Mesodermal cell (in vitro differentiated cells): ENCODE measurements around the gene APOLD1.

Source experiments
- H3K27ac ChIP-seq: 2 replicates; pipeline ENCODE4 v1.7.0; 2013; ENCODE audit warnings: mild to moderate bottlenecking, low read depth, low read length, moderate library complexity; ENCODE audit not compliant: severe bottlenecking
- H3K36me3 ChIP-seq: 2 replicates; pipeline ENCODE4 v1.7.1; 2013; ENCODE audit warnings: mild to moderate bottlenecking, low read length, moderate library complexity; ENCODE audit not compliant: control insufficient read depth, insufficient read depth
- H3K4me1 ChIP-seq: one replicate; pipeline ENCODE4 v1.7.1; 2013; ENCODE audit warnings: mild to moderate bottlenecking, low read length; ENCODE audit not compliant: insufficient read depth, control insufficient read depth, poor library complexity, severe bottlenecking
- H3K4me3 ChIP-seq: 2 replicates; pipeline ENCODE4 v1.7.0; 2013; ENCODE audit warnings: low read length, control low read depth, mild to moderate bottlenecking; ENCODE audit not compliant: insufficient read depth, poor library complexity, severe bottlenecking; ENCODE audit errors: extremely low read depth
- H3K9me3 ChIP-seq: 2 replicates; pipeline ENCODE4 v1.7.1; 2013; ENCODE audit warnings: mild to moderate bottlenecking, low read length, moderate library complexity; ENCODE audit not compliant: control insufficient read depth
- WGBS, 2 experiments: methylation state at CpG; one replicate each; pipeline ENCODE4 v1.1.5; 2013; ENCODE audit warnings: missing lambda C conversion rate in 2 of 2; ENCODE audit not compliant: insufficient coverage in 2 of 2; 5-methylcytosine and 5-hydroxymethylcytosine counted together

Gene APOLD1

DNA sequence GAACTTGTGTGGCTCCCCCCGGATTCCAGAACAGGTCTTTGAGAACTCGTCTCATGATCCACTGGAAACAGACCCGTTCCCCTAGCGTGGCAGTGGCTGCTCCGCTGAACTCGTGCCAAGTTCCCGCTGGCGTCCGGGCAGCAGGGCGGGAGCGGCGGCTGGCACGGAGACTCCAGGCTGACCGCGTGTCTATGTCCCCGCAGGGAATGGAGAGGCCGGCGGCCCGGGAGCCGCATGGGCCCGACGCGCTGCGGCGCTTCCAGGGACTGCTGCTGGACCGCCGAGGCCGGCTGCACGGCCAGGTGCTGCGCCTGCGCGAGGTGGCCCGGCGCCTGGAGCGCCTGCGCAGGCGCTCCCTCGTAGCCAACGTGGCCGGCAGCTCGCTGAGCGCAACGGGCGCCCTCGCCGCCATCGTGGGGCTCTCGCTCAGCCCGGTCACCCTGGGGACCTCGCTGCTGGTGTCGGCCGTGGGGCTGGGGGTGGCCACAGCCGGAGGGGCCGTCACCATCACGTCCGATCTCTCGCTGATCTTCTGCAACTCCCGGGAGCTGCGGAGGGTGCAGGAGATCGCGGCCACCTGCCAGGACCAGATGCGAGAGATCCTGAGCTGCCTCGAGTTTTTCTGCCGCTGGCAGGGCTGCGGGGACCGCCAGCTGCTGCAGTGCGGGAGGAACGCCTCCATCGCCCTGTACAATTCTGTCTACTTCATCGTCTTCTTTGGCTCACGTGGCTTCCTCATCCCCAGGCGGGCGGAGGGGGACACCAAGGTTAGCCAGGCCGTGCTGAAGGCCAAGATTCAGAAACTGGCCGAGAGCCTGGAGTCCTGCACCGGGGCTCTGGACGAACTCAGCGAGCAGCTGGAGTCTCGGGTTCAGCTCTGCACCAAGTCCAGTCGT, 1.5 kb downstream of the APOLD1 start:
- Histone ChIP-seq H3K27ac (no peak overlapping the region), H3K36me3 (no peaks in the 10 kb centered on the region), H3K9me3 (no peaks in the 10 kb centered on the region), H3K4me3 (peak overlapping the region; percentile 32), H3K4me1 (peaks cover 10% of the 10 kb centered on the region)
- 39 to 46% methylated on average over 70 to 80 of the region's 80 CpGs for WGBS, 2 experiments

DNA sequence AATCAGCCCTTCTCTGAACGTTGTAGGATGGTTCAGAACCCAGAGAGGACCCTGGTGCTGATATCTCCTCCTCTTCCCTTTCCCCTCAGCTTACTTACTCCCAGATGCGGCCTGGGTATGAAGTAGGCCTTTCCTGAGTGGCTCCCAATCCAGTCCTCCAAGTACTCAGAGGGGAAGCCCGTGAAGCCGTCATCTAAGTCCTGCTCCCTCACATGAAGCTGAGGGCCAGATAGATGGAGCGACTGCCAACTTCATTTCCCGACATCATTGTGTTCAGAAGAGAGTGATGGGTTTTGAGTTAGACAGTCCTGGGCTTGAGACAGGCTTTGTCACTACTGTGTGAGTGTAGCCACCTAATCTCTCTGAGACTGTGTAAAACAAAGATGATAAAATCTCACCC, 2.7 kb downstream of the APOLD1 start:
- Histone ChIP-seq H3K27ac (no peak overlapping the region), H3K4me3 (no peak overlapping the region), H3K4me1 (peaks cover 10% of the 10 kb centered on the region), H3K9me3 (no peaks in the 10 kb centered on the region), H3K36me3 (no peaks in the 10 kb centered on the region)
- WGBS, 2 experiments: 87 to 92% methylated on average over 4 to 5 of the region's 6 CpGs

DNA sequence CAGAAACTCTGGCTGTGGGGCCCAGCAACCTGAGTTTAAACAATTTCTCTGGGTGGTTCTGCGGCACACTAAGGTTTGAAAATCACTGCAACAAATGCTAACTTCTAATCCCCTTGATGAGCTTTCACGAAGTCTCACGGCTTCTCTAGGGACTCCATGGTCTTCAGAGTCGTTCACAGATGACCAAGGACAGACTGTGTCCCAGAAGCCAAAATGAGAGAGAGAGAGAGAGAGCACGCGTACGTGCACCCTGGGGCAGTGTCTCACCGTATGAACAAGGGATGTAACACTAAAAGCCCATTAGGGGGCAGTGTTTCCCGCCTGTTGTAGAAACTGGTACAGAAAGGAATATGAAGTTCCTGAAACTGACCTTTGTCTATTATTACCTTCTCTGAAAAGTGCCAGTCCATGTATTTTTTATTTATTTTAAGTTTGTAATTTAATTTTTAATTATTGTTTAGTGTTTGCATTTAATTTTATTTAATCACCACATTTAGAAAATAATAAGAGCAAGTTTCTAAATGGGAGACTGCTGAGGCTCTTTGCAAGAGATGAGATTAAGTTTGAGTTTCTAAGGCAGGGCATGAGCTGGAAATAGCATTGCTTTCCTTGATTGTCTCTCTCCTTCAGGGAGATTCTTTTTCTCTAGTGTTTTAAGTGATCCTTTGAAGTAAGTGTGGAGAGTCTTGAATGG, 3.4 kb downstream of the APOLD1 start:
- Histone ChIP-seq H3K9me3 (no peaks in the 10 kb centered on the region), H3K27ac (no peak overlapping the region), H3K4me3 (no peak overlapping the region), H3K36me3 (no peaks in the 10 kb centered on the region), H3K4me1 (peaks cover 10% of the 10 kb centered on the region)
- 22 to 27% methylated on average over 8 to 9 of the region's 9 CpGs for WGBS, 2 experiments

DNA sequence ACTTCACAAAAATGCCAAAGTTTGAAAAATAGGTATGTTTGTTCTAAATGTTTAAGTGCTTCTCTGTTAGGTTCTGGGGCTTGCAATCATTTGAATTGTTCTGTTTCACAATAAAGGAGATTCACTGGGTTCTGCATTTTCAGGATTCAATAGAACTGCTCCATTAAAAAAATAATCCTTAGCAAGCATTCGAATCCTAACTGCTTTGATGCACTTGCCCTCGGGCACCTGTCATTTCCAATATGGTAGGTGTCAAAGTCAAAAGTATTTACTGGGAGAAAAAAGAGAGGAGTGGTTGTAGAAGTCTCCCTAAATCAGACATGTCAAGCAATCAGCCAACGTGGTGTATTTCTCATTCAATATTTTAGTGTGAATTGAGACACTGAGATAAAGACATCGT, 5.5 kb downstream of the APOLD1 start:
- peaks cover 6% of the 10 kb centered on the region for H3K4me1 ChIP-seq
- 73 to 100% methylated on average over 2 of the region's 4 CpGs for WGBS, 2 experiments
- no peak overlapping the region for H3K4me3 ChIP-seq
- no peaks in the 10 kb centered on the region for H3K9me3 ChIP-seq
- no peaks in the 10 kb centered on the region for H3K36me3 ChIP-seq
- no peak overlapping the region for H3K27ac ChIP-seq

DNA sequence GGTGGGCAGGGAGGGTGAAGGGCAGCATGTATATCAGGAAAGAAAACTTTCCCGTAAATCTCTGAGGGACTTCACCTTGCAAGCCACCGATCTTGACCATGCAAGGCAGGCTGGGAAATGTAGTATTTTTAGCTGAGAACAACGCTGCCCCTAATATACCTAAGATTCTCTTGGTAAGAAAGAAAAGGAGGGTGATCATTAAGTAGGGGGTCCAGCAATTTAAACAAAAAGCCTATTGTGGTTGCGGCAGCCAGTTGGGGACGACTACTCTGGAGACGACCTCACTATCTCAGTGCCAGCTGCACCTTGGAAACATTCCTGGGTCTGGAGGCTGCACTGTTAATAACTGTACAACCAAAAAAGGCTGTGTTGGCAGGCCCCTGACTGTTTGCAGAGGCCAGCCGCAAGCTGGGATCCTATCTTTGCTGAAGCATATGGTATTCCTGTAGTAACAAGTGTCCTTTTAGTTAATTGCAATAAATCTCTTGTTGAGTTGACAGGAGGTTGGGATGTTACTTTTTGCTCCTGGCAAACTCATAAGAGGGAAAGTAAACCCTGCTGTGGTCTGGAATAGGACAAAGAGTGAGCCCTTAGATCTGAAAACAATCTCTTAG, 6.4 kb downstream of the APOLD1 start:
- H3K4me1 ChIP-seq: peaks cover 6% of the 10 kb centered on the region
- H3K9me3 ChIP-seq: no peaks in the 10 kb centered on the region
- H3K4me3 ChIP-seq: no peak overlapping the region
- H3K36me3 ChIP-seq: no peaks in the 10 kb centered on the region
- WGBS, 2 experiments: 46 to 83% methylated on average over 4 to 6 of the region's 7 CpGs
- H3K27ac ChIP-seq: peak overlapping the region; percentile 23

DNA sequence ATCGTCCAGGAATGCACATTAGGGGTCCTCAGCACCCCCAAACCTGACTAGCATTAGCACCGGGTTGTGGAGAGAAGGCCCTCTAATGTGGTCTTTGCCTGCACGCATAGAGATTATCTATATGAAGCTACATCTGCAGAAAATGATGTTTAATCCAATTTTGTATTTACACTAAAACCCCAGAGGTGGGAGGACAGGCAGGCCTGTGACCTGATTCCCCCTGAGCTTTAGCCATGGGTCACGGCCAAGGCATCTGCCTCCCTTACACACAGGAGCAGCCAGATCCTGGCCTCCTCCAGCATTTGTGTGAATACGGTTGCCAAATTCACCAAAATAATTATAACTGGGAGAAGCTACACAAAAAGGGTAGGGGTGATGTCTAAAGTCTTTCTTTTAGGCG, 7.0 kb downstream of the APOLD1 start:
- WGBS, 2 experiments: 74 to 89% methylated on average over 2 to 5 of the region's 6 CpGs
- H3K27ac ChIP-seq: peak overlapping the region; percentile 23
- H3K36me3 ChIP-seq: no peaks in the 10 kb centered on the region
- H3K4me3 ChIP-seq: no peak overlapping the region
- H3K4me1 ChIP-seq: peaks cover under 1% of the 10 kb centered on the region
- H3K9me3 ChIP-seq: no peaks in the 10 kb centered on the region

DNA sequence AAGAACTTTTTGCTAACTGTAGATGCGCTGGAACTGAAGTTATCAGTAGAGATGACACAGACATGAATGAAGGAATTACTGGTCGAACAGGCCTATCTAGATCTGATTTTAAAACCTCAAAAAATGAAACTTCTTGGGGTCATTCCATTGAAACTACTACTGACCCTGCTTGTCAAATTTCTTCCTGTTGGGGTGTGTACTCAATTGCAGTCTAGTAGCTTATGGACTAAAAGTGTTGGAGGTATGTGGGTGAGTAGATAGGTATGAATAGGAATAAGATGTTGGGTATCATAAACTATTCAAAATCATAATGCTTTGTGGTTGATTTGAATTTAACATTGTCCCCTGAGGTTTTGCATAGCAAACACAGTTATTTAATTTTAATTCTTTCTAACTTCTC, 9.2 kb downstream of the APOLD1 start:
- no peaks in the 10 kb centered on the region for H3K9me3 ChIP-seq
- H3K27ac ChIP-seq: no peak overlapping the region
- H3K36me3 ChIP-seq: no peaks in the 10 kb centered on the region
- no peak overlapping the region for H3K4me3 ChIP-seq
- 100% methylated on average over 2 of the region's 2 CpGs for WGBS, 2 experiments
- H3K4me1 ChIP-seq: no peaks in the 10 kb centered on the region

DNA sequence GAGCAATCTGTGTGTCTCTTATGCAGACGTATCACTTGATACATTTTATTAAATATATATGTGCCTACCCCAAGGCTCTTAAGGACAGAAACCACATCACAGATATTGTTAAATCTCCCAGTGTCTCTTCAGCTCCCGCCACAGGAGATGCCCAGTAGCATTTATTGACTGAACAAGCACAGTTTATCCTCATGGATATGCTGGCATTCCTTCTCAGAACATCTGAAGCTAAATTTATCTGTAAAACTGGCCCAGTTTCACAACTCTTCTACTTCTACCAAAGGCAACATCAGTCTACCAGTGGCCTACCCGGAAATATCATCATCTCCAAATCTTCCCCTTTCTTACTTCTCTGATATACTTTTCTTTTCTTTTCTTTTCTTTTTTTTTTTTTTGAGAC, 10.7 kb downstream of the APOLD1 start:
- Histone ChIP-seq H3K36me3 (no peaks in the 10 kb centered on the region), H3K4me1 (no peaks in the 10 kb centered on the region), H3K27ac (no peak overlapping the region), H3K4me3 (no peak overlapping the region), H3K9me3 (no peaks in the 10 kb centered on the region)
- WGBS, 2 experiments: 63 to 65% methylated on average over 2 of the region's 3 CpGs

DNA sequence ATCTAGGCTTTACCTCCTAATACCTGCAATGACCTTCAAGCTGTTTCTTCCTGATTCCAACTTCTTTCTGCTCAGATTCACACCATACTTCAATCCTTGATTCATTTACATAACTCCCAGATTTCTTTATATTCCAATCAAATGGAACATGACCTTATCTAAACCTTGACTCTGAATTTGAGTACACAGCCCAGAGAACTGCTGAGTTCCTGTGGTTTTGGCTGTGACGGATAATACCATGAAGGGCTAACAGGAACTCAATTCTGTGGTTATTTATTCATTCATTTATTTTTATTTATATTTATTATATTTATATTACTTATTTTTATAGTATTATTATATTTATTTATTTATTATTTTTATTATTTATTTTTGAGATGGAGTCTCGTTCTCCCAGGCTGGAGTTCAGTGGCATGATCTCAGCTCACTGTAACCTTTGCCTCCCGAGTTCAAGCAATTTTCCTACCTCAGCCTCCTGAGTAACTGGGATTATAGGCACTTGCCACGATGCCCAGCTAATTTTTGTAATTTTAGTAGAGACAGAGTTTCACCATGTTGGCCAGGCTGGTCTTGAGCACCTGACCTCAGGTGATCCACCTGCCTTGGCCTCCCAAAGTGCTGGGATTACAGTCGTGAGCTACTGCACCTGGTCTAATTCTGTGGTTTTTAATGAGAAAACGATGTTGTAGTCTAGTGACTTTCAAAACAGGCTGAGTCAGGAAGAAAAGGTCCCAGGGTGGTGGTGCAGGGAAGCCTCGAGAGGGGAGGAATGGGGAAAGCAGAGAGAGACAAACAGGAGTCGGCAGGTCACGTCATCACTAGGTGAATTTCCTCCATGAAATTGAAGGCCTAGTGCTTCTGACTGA, 11.7 kb downstream of the APOLD1 start:
- Histone ChIP-seq H3K4me3 (no peak overlapping the region), H3K27ac (no peak overlapping the region), H3K36me3 (no peaks in the 10 kb centered on the region), H3K4me1 (no peaks in the 10 kb centered on the region), H3K9me3 (no peaks in the 10 kb centered on the region)
- 90 to 100% methylated on average over 4 to 6 of the region's 9 CpGs for WGBS, 2 experiments

DNA sequence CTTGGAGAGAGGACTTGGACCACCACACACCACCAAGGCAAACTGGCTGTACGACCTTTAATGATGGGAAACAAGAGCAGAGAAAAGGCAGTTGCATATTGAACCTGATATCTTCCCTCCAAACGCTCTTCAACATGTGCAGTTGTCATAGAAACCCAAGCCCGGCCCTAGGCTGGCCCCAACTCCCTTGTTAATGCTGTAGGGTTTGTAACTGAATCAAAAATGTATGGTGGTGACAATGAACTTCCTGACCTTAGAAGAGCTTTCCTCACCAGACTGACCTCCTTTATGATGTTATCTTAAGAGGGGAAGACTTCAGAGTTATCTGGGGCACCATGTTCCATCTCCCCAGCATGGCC, 12.3 kb downstream of the APOLD1 start:
- WGBS, 2 experiments: 86 to 100% methylated on average over 2 of the region's 3 CpGs
- Histone ChIP-seq H3K4me3 (no peak overlapping the region), H3K27ac (no peak overlapping the region)

More for the DNA sequence above, 12.3 kb downstream of the APOLD1 start:
- H3K4me1 ChIP-seq: no peaks in the 10 kb centered on the region
- H3K36me3 ChIP-seq: no peaks in the 10 kb centered on the region
- H3K9me3 ChIP-seq: no peaks in the 10 kb centered on the region
